Naive thymus-derived CD4-positive, alpha-beta T cell (primary cell): ENCODE data around the gene CDK16. TPM values are rescaled to one million over a fixed set of nuclear protein-coding genes. Genes with fewer than 3 reads are reported as not detected.

Experiments used
- ATAC-seq: fragments of 150-1000 bp; cut with Tn5 transposase; 2 replicates; pipeline ENCODE4 v1.10.0; 2021; ENCODE audit warnings: mild to moderate bottlenecking, moderate library complexity
- CTCF ChIA-PET: fragments of 350-600 bp; sonication (Branson Sonifier 250); formaldehyde crosslinking; loops from one replicate; lab custom pipeline; 2021; ENCODE audit warnings: antibody characterized with exemption; lab: Charles Lee
- POLR2A ChIA-PET: fragments of 350-600 bp; sonication (Branson Sonifier 250); formaldehyde crosslinking; loops from one replicate; lab custom pipeline; 2021; ENCODE audit warnings: antibody characterized with exemption, inconsistent platforms; lab: Charles Lee
- DNase-seq, 9 donors: peaks; one replicate each; pipeline versions ENCODE4 v3.0.0 to v3.0.0-alpha.2; 2020 to 2022; ENCODE audit warnings: mixed read lengths in 1 of 9
- H3K27ac ChIP-seq: one replicate; pipeline ENCODE4 v1.7.0; 2013; ENCODE audit warnings: mild to moderate bottlenecking, low read depth, low read length, moderate library complexity
- H3K27me3 ChIP-seq, 2 donors: one replicate each; pipeline ENCODE4 v1.7.0; 2013; ENCODE audit warnings: low read length in 2 of 2, mild to moderate bottlenecking in 2 of 2, moderate library complexity in 2 of 2; ENCODE audit not compliant: control insufficient read depth in 2 of 2, insufficient read depth in 2 of 2
- H3K36me3 ChIP-seq, 3 experiments: 1 replicate in 2 of 3; 2 replicates in 1 of 3; pipeline ENCODE4 v1.7.0; 2013; ENCODE audit warnings: low read length in 3 of 3, mild to moderate bottlenecking in 3 of 3, moderate library complexity in 1 of 3; ENCODE audit not compliant: insufficient read depth in 3 of 3, control insufficient read depth in 2 of 3
- H3K4me1 ChIP-seq, 2 donors: one replicate each; pipeline ENCODE4 v1.7.0; 2013; ENCODE audit warnings: low read length in 2 of 2, mild to moderate bottlenecking in 2 of 2, moderate library complexity in 1 of 2; ENCODE audit not compliant: control insufficient read depth in 2 of 2, insufficient read depth in 2 of 2
- H3K4me3 ChIP-seq: 2 replicates; pipeline ENCODE4 v1.7.0; 2013; ENCODE audit warnings: mild to moderate bottlenecking, low read length
- H3K9me3 ChIP-seq, 3 experiments: 1 replicate in 2 of 3; 2 replicates in 1 of 3; pipeline ENCODE4 v1.7.0; 2013; ENCODE audit warnings: low read length in 3 of 3; ENCODE audit not compliant: control insufficient read depth in 2 of 3
- H3K27ac Mint-ChIP-seq, 9 donors: one replicate each; pipeline ENCODE4 v1.8.0; 2020 to 2022; ENCODE audit warnings: mixed read lengths in 9 of 9, mild to moderate bottlenecking in 8 of 9, moderate library complexity in 5 of 9, inconsistent platforms in 2 of 9
- H3K27me3 Mint-ChIP-seq, 5 donors: one replicate each; pipeline ENCODE4 v1.8.0; 2021 to 2022; ENCODE audit warnings: mixed read lengths in 5 of 5, mild to moderate bottlenecking in 1 of 5
- H3K36me3 Mint-ChIP-seq, 5 donors: one replicate each; pipeline ENCODE4 v1.8.0; 2020 to 2022; ENCODE audit warnings: mixed read lengths in 5 of 5, mild to moderate bottlenecking in 3 of 5, inconsistent platforms in 1 of 5
- H3K4me1 Mint-ChIP-seq, 7 donors: one replicate each; pipeline ENCODE4 v1.8.0; 2020 to 2022; ENCODE audit warnings: mixed read lengths in 7 of 7, mild to moderate bottlenecking in 3 of 7, inconsistent platforms in 1 of 7
- H3K4me3 Mint-ChIP-seq, 10 donors: one replicate each; pipeline ENCODE4 v1.8.0; 2020 to 2022; ENCODE audit warnings: mild to moderate bottlenecking in 10 of 10, mixed read lengths in 10 of 10, moderate library complexity in 6 of 10, inconsistent platforms in 2 of 10
- H3K9me3 Mint-ChIP-seq, 11 donors: one replicate each; pipeline ENCODE4 v1.8.0; 2020 to 2022; ENCODE audit warnings: mixed read lengths in 11 of 11, mild to moderate bottlenecking in 4 of 11, inconsistent platforms in 1 of 11, moderate library complexity in 1 of 11
- intact Hi-C, 2 donors: fragments of 100-400 bp; cut with micrococcal nuclease; formaldehyde crosslinking; loops; one replicate each; pipeline ENCODE4 v1.15.1; 2023
- polyA plus RNA-seq, 2 donors: library from polyadenylated mRNA; unstranded; fragments of 300-500 nt; fragmentation: Illumina TruSeq; gene quantifications; one replicate each; pipeline ENCODE4 v1.2.3, GENCODE V29; 2021
- total RNA-seq, 6 experiments: library from RNA in 5 of 6; stranded (reverse) in 5 of 6; gene quantifications; 1 replicate in 5 of 6; 2 replicates in 1 of 6; pipeline ENCODE4 v1.2.3 and lab custom pipeline; 2021 to 2026

The CDK16 gene
- total and polyA plus RNA-seq, 7 experiments from 2014 or later = 6.4 to 112 (median 61.6) TPM

DNA sequence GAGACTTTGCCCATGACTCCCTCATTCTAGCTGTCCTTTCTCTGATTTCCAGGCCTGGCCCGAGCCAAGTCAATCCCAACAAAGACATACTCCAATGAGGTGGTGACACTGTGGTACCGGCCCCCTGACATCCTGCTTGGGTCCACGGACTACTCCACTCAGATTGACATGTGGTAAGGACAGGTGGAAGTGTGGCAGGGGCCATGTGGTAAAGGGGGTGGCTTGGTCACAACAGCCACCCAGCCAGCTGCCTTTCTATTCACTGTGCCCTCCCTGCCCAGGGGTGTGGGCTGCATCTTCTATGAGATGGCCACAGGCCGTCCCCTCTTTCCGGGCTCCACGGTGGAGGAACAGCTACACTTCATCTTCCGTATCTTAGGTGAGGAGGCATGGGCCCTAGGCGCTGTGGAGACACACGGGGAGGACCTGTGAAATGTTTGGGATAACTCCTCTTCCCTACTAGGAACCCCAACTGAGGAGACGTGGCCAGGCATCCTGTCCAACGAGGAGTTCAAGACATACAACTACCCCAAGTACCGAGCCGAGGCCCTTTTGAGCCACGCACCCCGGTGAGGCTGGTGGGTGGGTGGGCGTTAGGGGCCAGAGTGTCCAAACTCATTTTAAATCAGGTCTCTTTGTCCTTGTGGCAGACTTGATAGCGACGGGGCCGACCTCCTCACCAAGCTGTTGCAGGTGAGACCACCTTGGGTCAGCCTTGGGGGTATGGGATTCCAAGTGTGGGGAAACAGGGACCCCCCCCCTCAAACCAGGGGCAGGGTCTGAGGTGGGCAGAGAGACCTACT lies 8.3 kb downstream of the CDK16 start:
- ATAC-seq = no peak
- H3K27me3 ChIP-seq = no peaks in the 10 kb centered on the region
- no peaks in the 10 kb centered on the region for H3K27me3 Mint-ChIP-seq
- POLR2A ChIA-PET = no interaction called here
- peak overlapping the region in 1 of 9 donors; percentile 36 for H3K27ac Mint-ChIP-seq
- H3K9me3 ChIP-seq = no peaks in the 10 kb centered on the region
- H3K27ac ChIP-seq = no peak overlapping the region
- H3K36me3 Mint-ChIP-seq = peaks cover 0 to 61% (median 9%) of the 10 kb centered on the region in 5 donors
- peaks cover 0 to 10% (median 5%) of the 10 kb centered on the region in 7 donors for H3K4me1 Mint-ChIP-seq
- intact Hi-C loops = no loop called here
- H3K9me3 Mint-ChIP-seq = peaks cover 0 to 2% (median 0%) of the 10 kb centered on the region in 11 donors
- H3K36me3 ChIP-seq = peaks cover 4 to 60% (median 8%) of the 10 kb centered on the region in 3 experiments
- no peak overlapping the region for H3K4me3 Mint-ChIP-seq
- DNase-seq = no peak
- no peak overlapping the region for H3K4me3 ChIP-seq
- no peaks in the 10 kb centered on the region for H3K4me1 ChIP-seq
- CTCF ChIA-PET = no interaction called here

DNA sequence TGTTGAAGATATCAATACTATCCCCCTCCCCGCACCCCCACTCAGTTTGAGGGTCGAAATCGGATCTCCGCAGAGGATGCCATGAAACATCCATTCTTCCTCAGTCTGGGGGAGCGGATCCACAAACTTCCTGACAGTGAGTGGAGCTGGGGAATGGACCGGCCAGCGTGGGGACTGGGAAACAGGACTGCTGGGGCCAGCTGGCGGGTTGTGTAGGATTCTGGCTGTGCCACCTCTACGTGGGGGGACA lies 8.8 kb downstream of the CDK16 start:
- DNase-seq (no peak), ATAC-seq (no peak)
- Histone ChIP-seq H3K4me1 (peaks cover 0 to 3% of the 10 kb centered on the region in 2 donors), H3K27ac (no peak overlapping the region), H3K4me3 (no peak overlapping the region), H3K9me3 (no peaks in the 10 kb centered on the region), H3K36me3 (peaks cover 4 to 60% (median 8%) of the 10 kb centered on the region in 3 experiments), H3K27me3 (no peaks in the 10 kb centered on the region)
- Mint-ChIP-seq H3K36me3 (peaks cover 0 to 61% (median 9%) of the 10 kb centered on the region in 5 donors), H3K4me3 (no peak overlapping the region), H3K9me3 (peaks cover 0 to 2% (median 0%) of the 10 kb centered on the region in 11 donors), H3K27me3 (no peaks in the 10 kb centered on the region), H3K27ac (no peak overlapping the region), H3K4me1 (peaks cover 0 to 6% (median 2%) of the 10 kb centered on the region in 7 donors)
- POLR2A ChIA-PET = no interaction called here
- CTCF ChIA-PET = no interaction called here
- intact Hi-C loops = no loop called here

DNA sequence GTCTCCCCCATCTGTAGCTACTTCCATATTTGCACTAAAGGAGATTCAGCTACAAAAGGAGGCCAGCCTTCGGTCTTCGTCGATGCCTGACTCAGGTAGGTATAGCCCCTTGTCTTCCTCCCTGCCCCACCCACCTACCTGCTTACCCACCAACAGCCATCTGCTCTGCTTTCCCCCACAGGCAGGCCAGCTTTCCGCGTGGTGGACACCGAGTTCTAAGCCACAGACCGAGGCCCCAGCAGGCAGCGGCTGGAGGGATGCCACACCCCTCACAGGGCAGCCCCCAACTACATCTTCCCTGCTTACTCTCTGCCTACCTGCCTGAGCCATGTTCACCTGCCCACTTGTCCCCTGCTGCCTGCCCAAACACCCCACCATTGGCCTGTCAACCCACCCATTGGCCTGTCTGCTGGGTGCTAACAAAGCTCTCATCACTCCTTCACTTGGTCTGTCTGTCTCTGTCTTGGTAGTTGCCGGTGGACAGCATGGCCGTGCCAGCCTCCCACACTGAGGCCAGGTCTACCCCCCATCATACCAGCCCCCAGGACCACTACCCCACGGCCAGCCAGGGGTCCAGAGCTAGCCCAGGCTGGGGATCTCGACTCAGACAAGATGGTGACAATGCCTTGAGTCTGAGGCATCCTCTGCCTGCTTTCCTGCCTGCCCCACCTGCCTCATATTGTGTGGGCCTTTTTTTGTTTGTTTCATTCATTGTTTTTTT lies 10.2 kb downstream of the CDK16 start:
- H3K36me3 ChIP-seq = peaks cover 4 to 53% (median 8%) of the 10 kb centered on the region in 3 experiments
- ChIA-PET CTCF (no interaction called here), POLR2A (interaction anchor here (0.5 to 1.1 kb wide), 2 partner anchors 10 to 404 kb away, joined by 3 to 6 read pairs; partner anchors contain the start of gene CDK16)
- H3K27me3 Mint-ChIP-seq = peaks cover 0 to 4% (median 0%) of the 10 kb centered on the region in 5 donors
- H3K9me3 ChIP-seq = no peaks in the 10 kb centered on the region
- peaks cover 0 to 6% of the 10 kb centered on the region in 2 donors for H3K4me1 ChIP-seq
- H3K4me1 Mint-ChIP-seq = peaks cover 0 to 12% (median 6%) of the 10 kb centered on the region in 7 donors
- no peaks in the 10 kb centered on the region for H3K27me3 ChIP-seq
- H3K4me3 Mint-ChIP-seq = no peak overlapping the region
- ATAC-seq = no peak
- H3K4me3 ChIP-seq = no peak overlapping the region
- H3K27ac ChIP-seq = no peak overlapping the region
- peak overlapping the region in 1 of 9 donors; percentile 43 for H3K27ac Mint-ChIP-seq
- H3K9me3 Mint-ChIP-seq = peaks cover 0 to 3% (median 0%) of the 10 kb centered on the region in 11 donors
- no peak for DNase-seq
- peaks cover 0 to 52% (median 9%) of the 10 kb centered on the region in 5 donors for H3K36me3 Mint-ChIP-seq
- intact Hi-C loops = no loop called here

DNA sequence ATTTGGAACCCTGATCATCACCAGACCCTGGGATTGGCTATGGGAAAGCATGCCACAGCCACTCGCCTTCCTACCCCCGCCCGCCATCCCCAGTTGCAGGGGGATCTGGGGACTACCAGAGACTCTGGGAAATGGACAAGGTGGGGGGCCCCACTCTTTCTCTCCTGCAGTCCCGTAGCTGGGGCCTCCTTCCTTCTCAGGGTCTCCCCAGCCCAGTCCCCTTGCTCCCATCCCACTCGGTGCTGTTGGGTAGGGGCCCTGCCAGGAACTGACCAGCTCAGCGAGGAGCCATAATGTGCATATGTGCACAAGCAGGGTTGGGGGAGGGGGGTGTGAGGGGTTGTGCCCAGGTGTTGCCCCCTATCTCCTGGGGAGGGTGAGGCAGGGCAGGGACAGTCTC lies 10.9 kb downstream of the CDK16 start:
- Mint-ChIP-seq H3K27me3 (peaks cover 0 to 4% (median 0%) of the 10 kb centered on the region in 5 donors), H3K4me3 (no peak overlapping the region), H3K4me1 (peaks cover 0 to 18% (median 6%) of the 10 kb centered on the region in 7 donors), H3K36me3 (peaks cover 0 to 45% (median 9%) of the 10 kb centered on the region in 5 donors), H3K27ac (peak overlapping the region in 1 of 9 donors; percentile 38), H3K9me3 (peaks cover 0 to 3% (median 0%) of the 10 kb centered on the region in 11 donors)
- Histone ChIP-seq H3K4me3 (no peak overlapping the region), H3K36me3 (peaks cover 4 to 46% (median 8%) of the 10 kb centered on the region in 3 experiments), H3K27ac (no peak overlapping the region), H3K9me3 (no peaks in the 10 kb centered on the region), H3K4me1 (peaks cover 0 to 6% of the 10 kb centered on the region in 2 donors), H3K27me3 (no peaks in the 10 kb centered on the region)
- ATAC-seq = no peak
- POLR2A ChIA-PET = interaction anchor here (1.1 kb wide), 1 partner anchor 11 kb away, joined by 6 read pairs; the partner anchor contains the start of gene CDK16
- CTCF ChIA-PET = no interaction called here
- no peak for DNase-seq
- intact Hi-C loops = no loop called here

DNA sequence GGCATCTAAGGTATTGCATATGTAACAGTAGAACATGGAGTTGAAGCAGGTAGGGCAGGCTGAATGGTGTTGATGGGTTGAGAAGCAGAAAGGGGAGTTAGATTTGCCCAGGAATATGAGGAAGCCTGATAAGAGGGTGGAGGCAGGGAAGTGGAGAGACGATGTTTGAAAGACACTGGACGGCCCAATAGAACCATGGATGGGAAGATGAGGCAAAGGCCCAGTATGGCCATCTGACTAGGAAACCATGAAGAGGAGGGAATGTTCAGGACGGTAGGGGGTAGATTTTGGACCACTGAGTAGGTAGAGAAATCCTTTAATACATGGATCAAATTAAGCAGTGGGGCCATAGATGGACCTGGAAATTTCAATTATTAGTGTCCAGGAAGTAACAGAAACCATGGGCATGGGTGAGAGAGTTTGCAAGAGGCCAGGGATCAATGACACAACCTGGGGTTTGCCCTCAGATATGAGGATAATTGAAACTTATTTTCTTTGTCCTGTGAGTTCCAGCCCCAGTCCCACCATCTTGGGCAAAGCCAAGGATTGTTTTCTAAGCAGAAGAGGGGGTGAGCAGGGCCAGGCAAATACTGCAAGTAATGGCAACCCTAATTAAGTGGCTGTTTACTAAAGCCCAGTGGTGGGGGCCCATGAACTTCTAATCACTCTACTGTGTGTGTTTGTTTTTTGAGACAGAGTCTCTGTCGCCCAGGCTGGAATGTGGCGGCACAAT lies 11.8 kb downstream of the CDK16 start:
- no peak for ATAC-seq
- peaks cover 2 to 25% (median 10%) of the 10 kb centered on the region in 7 donors for H3K4me1 Mint-ChIP-seq
- POLR2A ChIA-PET = interaction anchor here (3.8 kb wide), 1 partner anchor 11 kb away, joined by 72 read pairs; the partner anchor contains the start of gene CDK16
- peaks cover 0 to 4% (median 0%) of the 10 kb centered on the region in 5 donors for H3K27me3 Mint-ChIP-seq
- CTCF ChIA-PET = no interaction called here
- intact Hi-C loops = loop anchor here in 1 of 2 donors (5.0 kb wide), 2 partner anchors 82 to 427 kb away; partner anchors contain the start of gene UXT
- Histone ChIP-seq H3K36me3 (peaks cover 4 to 37% (median 4%) of the 10 kb centered on the region in 3 experiments), H3K27ac (no peak overlapping the region), H3K9me3 (no peaks in the 10 kb centered on the region), H3K4me1 (peaks cover 0 to 10% of the 10 kb centered on the region in 2 donors), H3K4me3 (no peak overlapping the region), H3K27me3 (no peaks in the 10 kb centered on the region)
- peaks cover 0 to 39% (median 13%) of the 10 kb centered on the region in 5 donors for H3K36me3 Mint-ChIP-seq
- peak overlapping the region in 2 of 10 donors; percentile 1 to 65 for H3K4me3 Mint-ChIP-seq
- H3K27ac Mint-ChIP-seq = peak overlapping the region in 6 of 9 donors; percentile 5 to 71 (median 65)
- no peak for DNase-seq
- H3K9me3 Mint-ChIP-seq = peaks cover 0 to 3% (median 0%) of the 10 kb centered on the region in 11 donors

DNA sequence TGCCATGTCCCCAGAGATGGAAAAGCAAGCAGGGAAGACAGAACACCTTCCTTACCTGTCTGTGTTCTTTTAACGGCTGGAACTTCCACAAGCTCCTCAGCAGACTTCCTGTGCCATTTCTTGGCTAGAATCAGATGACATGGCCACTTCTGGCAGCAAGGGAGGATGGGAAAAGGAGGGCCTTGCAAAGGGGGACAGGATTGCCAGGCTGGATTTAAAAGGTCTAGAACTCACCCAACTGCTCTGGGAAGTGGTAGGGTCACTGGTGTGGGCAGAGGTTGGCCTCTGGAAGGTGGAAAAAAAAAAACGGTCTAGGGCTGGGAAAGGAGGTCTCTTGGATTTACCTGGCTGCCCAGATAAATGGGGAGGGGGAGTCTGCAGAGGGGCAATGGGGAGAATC lies 12.7 kb downstream of the CDK16 start:
- POLR2A ChIA-PET = interaction anchor here (1.4 to 3.8 kb wide), 2 partner anchors 12 to 37 kb away, joined by 3 to 72 read pairs; partner anchors contain the start of gene CDK16

More for the DNA sequence above, 12.7 kb downstream of the CDK16 start:
- Histone ChIP-seq H3K27ac (peak overlapping the region; percentile 99), H3K27me3 (no peaks in the 10 kb centered on the region), H3K4me3 (no peak overlapping the region), H3K36me3 (peaks cover 0 to 29% (median 0%) of the 10 kb centered on the region in 3 experiments), H3K9me3 (no peaks in the 10 kb centered on the region), H3K4me1 (peaks cover 0 to 14% of the 10 kb centered on the region in 2 donors)
- CTCF ChIA-PET = no interaction called here
- H3K9me3 Mint-ChIP-seq = peaks cover 0 to 3% (median 0%) of the 10 kb centered on the region in 11 donors
- peak overlapping the region in 1 of 10 donors; percentile 63 for H3K4me3 Mint-ChIP-seq
- DNase-seq (no peak), ATAC-seq (no peak)
- H3K27me3 Mint-ChIP-seq = peaks cover 0 to 4% (median 0%) of the 10 kb centered on the region in 5 donors
- H3K36me3 Mint-ChIP-seq = peaks cover 0 to 36% (median 18%) of the 10 kb centered on the region in 5 donors
- peak overlapping the region in 8 of 9 donors; percentile 47 to 99 (median 98) for H3K27ac Mint-ChIP-seq
- peaks cover 8 to 33% (median 18%) of the 10 kb centered on the region in 7 donors for H3K4me1 Mint-ChIP-seq
- intact Hi-C loops = loop anchor here in 1 of 2 donors (5.0 kb wide), 2 partner anchors 81 to 426 kb away; partner anchors contain the start of gene UXT
